HG03135 (cell line): ENCODE results near the gene BAZ1A.
A peak's percentile ranks its signal among the peaks of the same experiment; 100 is the strongest.

Experiments used
- ATAC-seq: cut with Tn5 transposase; IDR thresholded peaks from one replicate; pipeline ENCODE4 v1.9.1; 2021; ENCODE audit warnings: mild to moderate bottlenecking, moderate library complexity; ENCODE audit not compliant: unreplicated experiment

The BAZ1A gene

GRCh38 chr14:34723867-34724266 lies 151.3 kb downstream of the BAZ1A start:
- ATAC-seq = no peak

GRCh38 chr14:34722723-34723545 lies 152.2 kb downstream of the BAZ1A start:
- no peak for ATAC-seq

GRCh38 chr14:34721129-34721528 lies 154.0 kb downstream of the BAZ1A start:
- no peak for ATAC-seq

GRCh38 chr14:34718750-34719304 lies 156.3 kb downstream of the BAZ1A start:
- ATAC-seq = no peak

- no peak for ATAC-seq
Measured at GRCh38 chr14:34715127-34715863, 159.9 kb downstream of the BAZ1A start.

- peak; percentile 79 for ATAC-seq
Measured at GRCh38 chr14:34714320-34715126, 160.6 kb downstream of the BAZ1A start, which contains the start of gene CFL2. CFL2 (minus strand) TSS chr14:34714593; CDS start chr14:34714540, 53 bp downstream.

GRCh38 chr14:34713681-34714319 lies 161.4 kb downstream of the BAZ1A start:
- no peak for ATAC-seq

GRCh38 chr14:34713122-34713680 lies 162.0 kb downstream of the BAZ1A start:
- no peak for ATAC-seq

- ATAC-seq = no peak
Measured at GRCh38 chr14:34711796-34712712, 163.1 kb downstream of the BAZ1A start.

- no peak for ATAC-seq
Measured at GRCh38 chr14:34711169-34711568, 164.0 kb downstream of the BAZ1A start.

- no peak for ATAC-seq
Measured at GRCh38 chr14:34710744-34711143, 164.4 kb downstream of the BAZ1A start.

- no peak for ATAC-seq
Measured at GRCh38 chr14:34710006-34710405, 165.2 kb downstream of the BAZ1A start.

GRCh38 chr14:34707722-34708121 lies 167.4 kb downstream of the BAZ1A start:
- no peak for ATAC-seq
